ENCODE results near the gene SPPL2A. TPM values are rescaled to one million over a fixed set of nuclear protein-coding genes. Genes with fewer than 3 reads are reported as not detected.

The SPPL2A gene
- 33.2 to 38.6 TPM (median 36.9 TPM) in 3 replicates for total RNA-seq (2021)
- Bru-seq, nascent RNA = percentile 65 among the genes with signal in this experiment
- long read RNA-seq, experiment 1, full-length matches to known transcripts = 26 of 49 reads
- long read RNA-seq, experiment 1, partial matches to known transcripts = 0 of 49 reads
- long read RNA-seq, experiment 1, other reads (novel, unspliced or antisense) = 23 of 49 reads
- long read RNA-seq, experiment 2, full-length matches to known transcripts = 7 of 23 reads
- long read RNA-seq, experiment 2, partial matches to known transcripts = 5 of 23 reads
- long read RNA-seq, experiment 2, other reads (novel, unspliced or antisense) = 11 of 23 reads
- long read RNA-seq, experiment 3, partial matches to known transcripts = 4 of 4 reads
- long read RNA-seq, experiment 3, other reads (novel, unspliced or antisense) = 0 of 4 reads

GRCh38 chr15:50765195-50765967, at the start of gene SPPL2A:
SPPL2A (minus strand) TSS chr15:50765706; CDS start chr15:50765533, 173 bp downstream.
- DNase-seq (ENCODE audit: low spot score) = peak; percentile 84
- peak within 1 kb of the TSS; percentile 95 for H3K27ac Mint-ChIP-seq
- peak within 1 kb of the TSS; percentile 84 for H3K4me3 Mint-ChIP-seq
- CTCF ChIA-PET = interaction anchor here (0.6 to 0.7 kb wide), 3 partner anchors 99 to 617 kb away, joined by 3 to 4 read pairs (median 3); no protein-coding TSS in a partner anchor
- POLR2A ChIA-PET = interaction anchor here (0.6 to 0.7 kb wide), 3 partner anchors 32 to 854 kb away, joined by 3 to 7 read pairs (median 4); no protein-coding TSS in a partner anchor
- H3K36me3 Mint-ChIP-seq = no peaks in the 10 kb centered on the region
- H3K27me3 Mint-ChIP-seq (ENCODE audit: low read depth) = no peaks in the 10 kb centered on the region; the same call in 1 of the 2 replicates
- H3K9me3 Mint-ChIP-seq = no peaks in the 10 kb centered on the region
- H3K4me1 Mint-ChIP-seq = peaks cover 24% of the 10 kb centered on the region
- ATAC-seq = peak; percentile 96
- TF ChIP-seq GABPB1 (CRISPR knock-in tag; IDR thresholded peaks at IDR 0.05) (peak; percentile 52; the same call in 1 of the 2 replicates), GRHL2 (CRISPR knock-in tag; IDR thresholded peaks at IDR 0.05; ENCODE audit: insufficient replicate concordance, severe bottlenecking) (no peak), AFF4 (CRISPR knock-in tag; IDR thresholded peaks at IDR 0.05; ENCODE audit: borderline replicate concordance) (no peak), FOXK1 (CRISPR knock-in tag; IDR thresholded peaks at IDR 0.05) (peak; percentile 92), SP1 (CRISPR knock-in tag; conservative IDR thresholded peaks at IDR 0.05) (peak; percentile 62; the same call in 1 of the 2 replicates), ZNF317 (CRISPR knock-in tag; IDR thresholded peaks at IDR 0.05; ENCODE audit: borderline replicate concordance, low read depth) (peak; percentile 29; the same call in 1 of the 2 replicates), CREM (CRISPR knock-in tag; IDR thresholded peaks at IDR 0.05) (0 out of 2 replicates have a peak, but pooled peaks have one; percentile 24), HMGA2 (CRISPR knock-in tag; IDR thresholded peaks at IDR 0.05) (no peak), ESRRA (CRISPR knock-in tag; IDR thresholded peaks at IDR 0.05; ENCODE audit: borderline replicate concordance) (no peak), NR3C1 (CRISPR knock-in tag; conservative IDR thresholded peaks at IDR 0.05; ENCODE audit: low read depth) (no peak), KAT7 (CRISPR knock-in tag; IDR thresholded peaks at IDR 0.05; ENCODE audit: borderline replicate concordance) (0 out of 2 replicates have a peak, but pooled peaks have one; percentile 52), TEAD1 (CRISPR knock-in tag; IDR thresholded peaks at IDR 0.05) (0 out of 2 replicates have a peak, but pooled peaks have one; percentile 37), STAT6 (CRISPR knock-in tag; conservative IDR thresholded peaks at IDR 0.05; ENCODE audit: low read depth) (no peak), IRF2 (CRISPR knock-in tag; IDR thresholded peaks at IDR 0.05; ENCODE audit: borderline replicate concordance, low read depth) (no peak), HMGXB4 (CRISPR knock-in tag; IDR thresholded peaks at IDR 0.05) (no peak; the same call in 1 of the 2 replicates), SMAD3 (CRISPR knock-in tag; IDR thresholded peaks at IDR 0.05; ENCODE audit: borderline replicate concordance) (peak; percentile 68; the same call in 1 of the 2 replicates), E2F5 (CRISPR knock-in tag; IDR thresholded peaks at IDR 0.05) (peak; percentile 78; the same call in 1 of the 2 replicates), ETV6 (CRISPR knock-in tag; IDR thresholded peaks at IDR 0.05) (peak; percentile 84), ELF4 (CRISPR knock-in tag; IDR thresholded peaks at IDR 0.05; ENCODE audit: low read depth) (0 out of 2 replicates have a peak, but pooled peaks have one; percentile 52), ZBTB43 (CRISPR knock-in tag; IDR thresholded peaks at IDR 0.05) (0 out of 2 replicates have a peak, but pooled peaks have one; percentile 23), ZNF219 (CRISPR knock-in tag; IDR thresholded peaks at IDR 0.05; ENCODE audit: borderline replicate concordance) (no peak), FOXP1 (CRISPR knock-in tag; IDR thresholded peaks at IDR 0.05; ENCODE audit: borderline replicate concordance) (peak; percentile 70; the same call in 1 of the 2 replicates)

Measured in WTC11 (cell line).